NCI-H510A treated with DMSO at 0.1 percent for 48 hours (cell line): ENCODE results near the gene EP300.
"Not testable (repeated sequence)": the region's sequence is repeated elsewhere in the genome, so short reads cannot be mapped to it uniquely, and the experiment has no call there.

ENCODE experiments used
- DNase-seq: peaks from one replicate; lab custom pipeline; 2025; lab: John Stamatoyannopoulos, UW

Gene EP300

GRCh38 chr22:41152902-41153301, 60.5 kb downstream of the EP300 start:
- no peak for DNase-seq

GRCh38 chr22:41157083-41157482, 64.7 kb downstream of the EP300 start:
- DNase-seq = no peak

- no peak for DNase-seq
Measured at GRCh38 chr22:41169157-41169556, 76.8 kb downstream of the EP300 start.

- DNase-seq = no peak
Measured at GRCh38 chr22:41171996-41172395, 79.6 kb downstream of the EP300 start.

- DNase-seq = no peak
Measured at GRCh38 chr22:41175546-41175945, 83.2 kb downstream of the EP300 start.

- DNase-seq = no peak
Measured at GRCh38 chr22:41177040-41177621, 84.7 kb downstream of the EP300 start.

- DNase-seq = no peak
Measured at GRCh38 chr22:41177622-41178424, 85.4 kb downstream of the EP300 start.

GRCh38 chr22:41178425-41178975, 86.1 kb downstream of the EP300 start:
- DNase-seq = no peak

GRCh38 chr22:41180362-41180761, 88.0 kb downstream of the EP300 start:
- DNase-seq = not testable (repeated sequence)

GRCh38 chr22:41180926-41181325, 88.5 kb downstream of the EP300 start:
- DNase-seq = no peak

GRCh38 chr22:41181349-41182241, 89.2 kb downstream of the EP300 start:
- peak; percentile 36 for DNase-seq

- DNase-seq = no peak
Measured at GRCh38 chr22:41184679-41185078, 92.3 kb downstream of the EP300 start.

GRCh38 chr22:41191467-41191866, 99.1 kb downstream of the EP300 start:
- no peak for DNase-seq

- no peak for DNase-seq
Measured at GRCh38 chr22:41193829-41194228, 101.4 kb downstream of the EP300 start.

GRCh38 chr22:41197038-41197972, 104.9 kb downstream of the EP300 start:
- DNase-seq = peak; percentile 62

GRCh38 chr22:41198027-41198580, 105.7 kb downstream of the EP300 start:
- DNase-seq = peak; percentile 44

- no peak for DNase-seq
Measured at GRCh38 chr22:41201141-41201540, 108.7 kb downstream of the EP300 start.

GRCh38 chr22:41203118-41203517, 110.7 kb downstream of the EP300 start:
- DNase-seq = no peak

- DNase-seq = no peak
Measured at GRCh38 chr22:41204066-41204465, 111.7 kb downstream of the EP300 start.

GRCh38 chr22:41204992-41205900, 112.9 kb downstream of the EP300 start, which contains the start of gene L3MBTL2:
Gene L3MBTL2, plus strand, starts transcription at chr22:41205312. Its CDS starts 51 bp downstream, at chr22:41205363.
- peak; percentile 84 for DNase-seq
